Testis (tissue), 3 donors: ENCODE results near the gene GAB4. TPM values are rescaled to one million over a fixed set of nuclear protein-coding genes. Genes with fewer than 3 reads are reported as not detected.

Experiments used
- DNase-seq: peaks from one replicate; pipeline ENCODE4 v3.0.0-alpha.2; 2019
- H3K27ac ChIP-seq, 2 donors: fragments of 200-600 bp; sonication (generic); one replicate each; pipeline ENCODE4 v1.5.1; 2019
- H3K27me3 ChIP-seq: fragments of 200-600 bp; sonication (generic); one replicate; pipeline ENCODE4 v1.5.1; 2019
- H3K36me3 ChIP-seq: fragments of 200-600 bp; sonication (generic); one replicate; pipeline ENCODE4 v1.5.1; 2017; ENCODE audit warnings: low read depth; ENCODE audit errors: missing control alignments
- H3K4me1 ChIP-seq: fragments of 200-600 bp; sonication (generic); one replicate; pipeline ENCODE4 v1.5.1; 2019
- H3K4me3 ChIP-seq, 2 donors: fragments of 200-600 bp; sonication (generic); one replicate each; pipeline ENCODE4 v1.5.1; 2017 to 2019
- H3K9me3 ChIP-seq: fragments of 200-600 bp; sonication (generic); one replicate; pipeline ENCODE4 v1.5.1; 2017
- POLR2A ChIP-seq: fragments of 450-650 bp; IDR thresholded peaks from one replicate; pipeline ENCODE4 v1.6.1; 2017; ENCODE audit warnings: antibody characterized with exemption, mild to moderate bottlenecking, moderate library complexity
- WGBS, 2 donors: methylation state at CpG; one replicate each; pipeline ENCODE4 v1.1.5; 2018; 5-methylcytosine and 5-hydroxymethylcytosine counted together
- intact Hi-C: fragments of 100-400 bp; cut with DNase I; formaldehyde crosslinking; loops from one replicate; pipeline ENCODE4 v1.15.1; 2023; ENCODE audit warnings: low total_unique reads
- polyA plus RNA-seq: library from polyadenylated mRNA; stranded (reverse); fragments of 350-450 nt; fragmentation: Illumina TruSeq; extraction: RNeasy Lipid Tissue Mini Kit (QIAGEN cat#74804); gene quantifications from one replicate; pipeline ENCODE4 v1.2.3, GENCODE V29; 2014; ENCODE audit warnings: low read depth, low replicate concordance; ENCODE audit not compliant: insufficient read depth
- total RNA-seq, 2 donors: library from RNA; depleted of rRNA; stranded (reverse); fragments of >200 nt; gene quantifications; one replicate each; pipeline ENCODE4 v1.2.3, GENCODE V29; 2016
- TF ChIP-seq, protein P1 (sequence below), 3 experiments: fragments of 450-650 bp in 2 of 3; fragments of 200-600 bp in 1 of 3; sonication (generic) in 1 of 3; IDR thresholded peaks; one replicate each; pipeline ENCODE4 v1.5.1; 2016 to 2019; ENCODE audit warnings: antibody characterized with exemption in 3 of 3, mild to moderate bottlenecking in 2 of 3, moderate library complexity in 1 of 3

GAB4 gene
- total and polyA plus RNA-seq, 3 donors from 2014 or later = 8.5 to 10.4 (median 10.2) TPM

DNA sequence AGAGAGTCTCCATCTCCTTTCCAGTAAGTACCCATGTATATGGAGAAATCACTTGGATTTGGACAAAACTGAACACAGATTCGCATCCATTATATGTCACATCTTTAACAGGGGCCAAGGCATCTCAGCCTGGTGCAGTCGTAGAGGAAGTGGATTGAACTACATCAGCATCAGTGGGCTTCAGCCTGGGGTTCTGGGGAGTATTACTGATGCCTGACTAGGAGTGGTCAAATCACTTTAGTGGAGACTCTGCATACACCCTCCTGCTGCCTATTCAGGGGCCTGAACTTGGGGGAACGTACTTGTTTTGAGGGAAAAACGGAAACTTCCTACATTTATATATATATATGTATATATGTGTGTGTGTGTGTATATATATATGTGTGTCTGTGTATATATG, 72.8 kb downstream of the GAB4 start:
- H3K27me3 ChIP-seq = no peaks in the 10 kb centered on the region
- no peak overlapping the region for H3K4me3 ChIP-seq
- no peak for DNase-seq
- H3K27ac ChIP-seq = no peak overlapping the region
- no peaks in the 10 kb centered on the region for H3K36me3 ChIP-seq
- no peaks in the 10 kb centered on the region for H3K4me1 ChIP-seq
- TF ChIP-seq POLR2A = no peak
- TF ChIP-seq, protein P1, sequence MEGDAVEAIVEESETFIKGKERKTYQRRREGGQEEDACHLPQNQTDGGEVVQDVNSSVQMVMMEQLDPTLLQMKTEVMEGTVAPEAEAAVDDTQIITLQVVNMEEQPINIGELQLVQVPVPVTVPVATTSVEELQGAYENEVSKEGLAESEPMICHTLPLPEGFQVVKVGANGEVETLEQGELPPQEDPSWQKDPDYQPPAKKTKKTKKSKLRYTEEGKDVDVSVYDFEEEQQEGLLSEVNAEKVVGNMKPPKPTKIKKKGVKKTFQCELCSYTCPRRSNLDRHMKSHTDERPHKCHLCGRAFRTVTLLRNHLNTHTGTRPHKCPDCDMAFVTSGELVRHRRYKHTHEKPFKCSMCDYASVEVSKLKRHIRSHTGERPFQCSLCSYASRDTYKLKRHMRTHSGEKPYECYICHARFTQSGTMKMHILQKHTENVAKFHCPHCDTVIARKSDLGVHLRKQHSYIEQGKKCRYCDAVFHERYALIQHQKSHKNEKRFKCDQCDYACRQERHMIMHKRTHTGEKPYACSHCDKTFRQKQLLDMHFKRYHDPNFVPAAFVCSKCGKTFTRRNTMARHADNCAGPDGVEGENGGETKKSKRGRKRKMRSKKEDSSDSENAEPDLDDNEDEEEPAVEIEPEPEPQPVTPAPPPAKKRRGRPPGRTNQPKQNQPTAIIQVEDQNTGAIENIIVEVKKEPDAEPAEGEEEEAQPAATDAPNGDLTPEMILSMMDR (IDR thresholded peaks at IDR 0.05) = no peak
- 72 to 85% methylated on average over 4 of the region's 4 CpGs for WGBS, 2 donors
- intact Hi-C loops = no loop called here
- no peaks in the 10 kb centered on the region for H3K9me3 ChIP-seq

DNA sequence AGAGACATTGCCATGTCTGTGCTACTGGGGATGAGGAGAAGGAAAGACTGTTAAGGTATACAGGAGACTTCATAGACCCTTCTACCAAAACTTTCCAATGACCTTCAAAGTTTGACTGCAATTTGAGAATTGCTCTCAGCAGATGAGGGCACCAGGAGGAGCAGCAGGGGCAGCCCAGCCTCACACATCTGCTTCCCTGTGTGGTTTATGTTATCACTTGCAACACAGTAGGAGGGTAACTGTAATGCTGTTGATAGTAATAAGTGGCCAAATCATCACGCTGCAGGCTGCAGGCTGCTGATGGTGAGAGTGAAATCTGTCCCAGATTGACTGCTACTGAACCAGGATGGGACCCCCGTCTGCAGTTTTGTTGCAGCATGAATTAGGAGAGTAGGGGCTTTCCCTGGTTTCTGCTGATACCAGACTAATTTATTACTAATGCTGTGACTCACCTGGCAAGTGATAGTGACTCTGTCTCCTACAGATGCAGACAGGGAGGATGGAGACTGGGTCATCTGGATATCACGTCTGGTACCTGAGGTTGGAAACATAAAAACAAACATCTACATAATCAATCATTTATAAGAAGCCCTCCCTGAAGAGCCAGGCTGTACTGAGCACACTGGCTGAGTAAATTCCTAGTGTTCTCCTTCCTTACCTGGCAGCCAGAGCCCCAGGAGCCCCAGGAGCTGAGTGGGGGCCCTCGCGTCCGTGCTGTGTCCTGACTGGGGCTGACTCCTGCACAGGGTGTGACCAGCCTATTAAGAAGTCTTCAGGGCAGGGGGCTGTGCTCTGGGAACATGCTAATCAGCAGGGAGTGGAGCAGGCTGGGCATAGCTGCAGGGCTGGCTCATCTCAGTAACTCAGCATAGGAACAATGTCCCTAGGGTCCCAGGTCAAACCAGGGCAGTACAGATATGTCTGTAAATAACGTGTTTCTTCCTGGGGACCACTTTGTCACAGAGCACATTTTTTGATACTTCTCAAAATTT, 74.4 kb downstream of the GAB4 start:
- Histone ChIP-seq H3K27me3 (no peaks in the 10 kb centered on the region), H3K9me3 (no peaks in the 10 kb centered on the region), H3K36me3 (no peaks in the 10 kb centered on the region), H3K4me1 (no peaks in the 10 kb centered on the region), H3K27ac (no peak overlapping the region), H3K4me3 (no peak overlapping the region)
- no peak for DNase-seq
- TF ChIP-seq POLR2A = no peak
- TF ChIP-seq, protein P1 (IDR thresholded peaks at IDR 0.05) = no peak
- WGBS, 2 donors = 52 to 73% methylated on average over 6 to 7 of the region's 7 CpGs
- intact Hi-C loops = no loop called here

DNA sequence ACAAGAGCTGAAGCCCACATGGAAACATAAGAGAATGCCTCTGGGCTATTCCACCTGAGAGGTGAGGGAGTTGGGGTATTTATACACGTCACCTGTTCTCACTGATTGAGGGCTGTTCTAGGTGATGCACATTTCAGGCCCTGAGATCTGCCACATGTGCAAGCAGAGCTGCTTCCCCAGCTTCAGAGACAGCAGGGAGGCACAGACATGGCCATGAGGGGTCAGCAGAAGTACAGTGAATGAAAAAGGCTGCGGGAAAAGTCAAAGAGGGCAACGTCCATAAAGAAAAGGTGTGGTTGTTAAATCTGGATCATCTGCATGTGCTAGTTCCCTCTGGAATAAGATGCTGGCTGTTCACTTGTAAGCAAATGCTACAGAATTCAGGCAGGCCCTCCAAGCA, 75.4 kb downstream of the GAB4 start:
- no peaks in the 10 kb centered on the region for H3K27me3 ChIP-seq
- no peaks in the 10 kb centered on the region for H3K4me1 ChIP-seq
- TF ChIP-seq POLR2A = no peak
- TF ChIP-seq, protein P1 (IDR thresholded peaks at IDR 0.05) = no peak
- H3K36me3 ChIP-seq = no peaks in the 10 kb centered on the region
- intact Hi-C loops = no loop called here
- no peak overlapping the region for H3K27ac ChIP-seq
- H3K4me3 ChIP-seq = no peak overlapping the region
- H3K9me3 ChIP-seq = no peaks in the 10 kb centered on the region
- 56 to 58% methylated on average over 3 of the region's 3 CpGs for WGBS, 2 donors
- DNase-seq = no peak

DNA sequence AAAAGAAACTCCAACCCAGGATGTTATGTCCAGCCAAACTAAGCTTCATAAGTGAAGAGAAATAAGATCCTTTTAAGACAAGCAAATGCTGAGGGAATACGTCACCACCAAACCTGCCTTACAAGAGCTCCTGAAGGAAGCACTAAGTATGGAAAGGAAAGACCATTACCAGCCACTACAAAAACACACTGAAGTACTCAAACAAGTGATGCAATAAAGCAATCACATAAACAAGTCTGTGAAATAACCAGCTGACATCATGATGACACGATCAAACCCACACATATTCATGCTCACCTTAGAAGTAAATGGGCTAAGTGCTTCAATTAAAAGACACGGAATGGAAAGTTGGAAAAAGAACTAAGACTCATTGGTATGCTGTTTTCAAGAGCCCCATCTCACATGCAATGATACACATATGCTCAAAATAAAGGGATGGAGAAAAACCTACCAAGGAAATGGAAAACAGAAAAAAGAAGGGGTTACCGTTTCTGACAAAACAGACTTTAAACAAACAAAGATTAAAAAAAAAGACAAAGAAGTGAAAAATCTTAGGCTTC, 82.5 kb downstream of the GAB4 start:
- H3K36me3 ChIP-seq = no peaks in the 10 kb centered on the region
- no peak overlapping the region for H3K27ac ChIP-seq
- WGBS, 2 donors = 85 to 87% methylated on average over 4 of the region's 4 CpGs
- H3K9me3 ChIP-seq = no peaks in the 10 kb centered on the region
- H3K27me3 ChIP-seq = no peaks in the 10 kb centered on the region
- H3K4me3 ChIP-seq = no peak overlapping the region
- no peak for TF ChIP-seq POLR2A
- TF ChIP-seq, protein P1 (IDR thresholded peaks at IDR 0.05) = no peak
- intact Hi-C loops = no loop called here
- no peaks in the 10 kb centered on the region for H3K4me1 ChIP-seq
- DNase-seq = no peak
